Skeletal muscle cell (primary cell): ENCODE results near the gene MTA1.

Source experiments
- DNase-seq: peaks from one replicate; pipeline ENCODE4 v3.0.0-alpha.2; 2010; ENCODE audit warnings: low read depth
- H3K4me3 ChIP-seq: 2 replicates; pipeline ENCODE4 v1.5.1; 2011; ENCODE audit warnings: low read depth, mild to moderate bottlenecking, control low read depth, low read length, moderate library complexity

Gene MTA1

GRCh38 chr14:105400016-105400415 is 19.6 kb upstream of the MTA1 start:
- no peak for DNase-seq
- no peak overlapping the region for H3K4me3 ChIP-seq

- no peak for DNase-seq
- no peak overlapping the region for H3K4me3 ChIP-seq
Observed at GRCh38 chr14:105401699-105402098, 17.9 kb upstream of the MTA1 start.

- no peak overlapping the region for H3K4me3 ChIP-seq
Observed at GRCh38 chr14:105408592-105408991, 11.0 kb upstream of the MTA1 start.

DNA sequence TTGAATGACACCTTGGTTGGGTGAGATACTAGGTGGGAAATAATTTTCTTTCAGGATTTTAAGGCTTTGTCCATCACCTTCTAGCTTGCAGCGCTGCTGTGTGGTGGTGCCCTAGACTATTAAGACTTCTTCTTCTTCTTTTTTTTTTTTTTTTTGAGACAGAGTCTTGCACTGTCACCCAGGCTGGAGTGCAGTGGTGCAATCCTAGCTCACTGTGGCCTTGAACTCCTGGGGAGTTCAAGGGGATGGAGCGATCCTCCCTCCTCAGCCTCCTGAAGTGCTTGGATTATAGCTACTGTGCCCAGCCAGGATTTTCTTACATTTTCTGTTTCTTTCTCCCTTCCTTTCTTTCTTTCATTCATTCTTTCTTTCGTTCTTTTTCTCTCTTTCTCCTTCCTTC is 10.3 kb upstream of the MTA1 start:
- no peak overlapping the region for H3K4me3 ChIP-seq
- no peak for DNase-seq

More at GRCh38 chr14:105408592-105408991, 11.0 kb upstream of the MTA1 start:
- DNase-seq = no peak

GRCh38 chr14:105410642-105411016 is 9.0 kb upstream of the MTA1 start:
- DNase-seq = no peak
- peak overlapping the region; percentile 43 for H3K4me3 ChIP-seq

DNA sequence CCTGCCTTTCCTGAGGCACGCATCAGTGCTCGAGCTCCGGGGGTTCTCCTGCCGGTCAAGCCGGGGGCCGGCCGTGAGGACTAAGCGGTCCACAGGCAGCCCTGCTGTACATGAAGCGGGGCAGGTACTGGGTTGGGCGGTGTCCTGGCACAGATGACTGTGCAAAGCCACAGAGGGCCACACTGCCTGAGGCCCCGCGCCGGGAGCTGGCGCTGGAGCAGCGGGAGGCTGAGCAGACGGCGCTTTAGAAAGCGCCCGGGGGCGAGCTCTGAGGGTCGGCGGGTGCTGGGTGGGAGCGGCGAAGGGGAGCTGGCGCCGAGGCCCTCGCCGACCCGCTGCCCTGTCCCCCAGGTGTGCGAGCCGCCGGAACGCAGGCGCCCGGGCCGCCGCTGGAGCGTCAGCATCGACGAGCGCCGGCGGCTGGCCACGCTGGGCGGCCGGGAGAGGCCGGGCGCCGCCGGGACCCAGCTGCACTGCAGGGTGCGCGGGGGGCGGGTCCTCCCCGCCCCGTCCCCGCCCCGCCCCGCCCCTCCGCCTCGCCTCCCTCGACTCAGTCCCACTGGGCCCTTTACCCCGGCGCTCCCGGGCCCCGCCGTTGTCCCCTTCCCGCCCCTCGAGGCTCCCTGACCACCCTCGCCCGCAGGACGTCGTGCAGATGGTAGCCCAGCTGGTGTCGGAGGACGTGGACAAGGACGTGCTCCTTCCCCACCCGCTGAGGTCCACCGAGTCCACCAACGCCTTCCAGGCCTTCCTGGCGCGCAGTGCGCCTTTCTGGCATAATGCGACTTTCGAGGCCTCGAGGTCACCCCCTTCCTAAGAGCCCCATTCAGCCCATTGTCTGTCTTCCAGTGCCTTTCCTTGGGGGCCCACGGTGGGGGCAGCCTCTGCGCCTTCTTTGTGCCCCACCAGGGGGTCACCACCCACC is 8.3 kb upstream of the MTA1 start:
- H3K4me3 ChIP-seq = peak overlapping the region; percentile 43
- DNase-seq = no peak

DNA sequence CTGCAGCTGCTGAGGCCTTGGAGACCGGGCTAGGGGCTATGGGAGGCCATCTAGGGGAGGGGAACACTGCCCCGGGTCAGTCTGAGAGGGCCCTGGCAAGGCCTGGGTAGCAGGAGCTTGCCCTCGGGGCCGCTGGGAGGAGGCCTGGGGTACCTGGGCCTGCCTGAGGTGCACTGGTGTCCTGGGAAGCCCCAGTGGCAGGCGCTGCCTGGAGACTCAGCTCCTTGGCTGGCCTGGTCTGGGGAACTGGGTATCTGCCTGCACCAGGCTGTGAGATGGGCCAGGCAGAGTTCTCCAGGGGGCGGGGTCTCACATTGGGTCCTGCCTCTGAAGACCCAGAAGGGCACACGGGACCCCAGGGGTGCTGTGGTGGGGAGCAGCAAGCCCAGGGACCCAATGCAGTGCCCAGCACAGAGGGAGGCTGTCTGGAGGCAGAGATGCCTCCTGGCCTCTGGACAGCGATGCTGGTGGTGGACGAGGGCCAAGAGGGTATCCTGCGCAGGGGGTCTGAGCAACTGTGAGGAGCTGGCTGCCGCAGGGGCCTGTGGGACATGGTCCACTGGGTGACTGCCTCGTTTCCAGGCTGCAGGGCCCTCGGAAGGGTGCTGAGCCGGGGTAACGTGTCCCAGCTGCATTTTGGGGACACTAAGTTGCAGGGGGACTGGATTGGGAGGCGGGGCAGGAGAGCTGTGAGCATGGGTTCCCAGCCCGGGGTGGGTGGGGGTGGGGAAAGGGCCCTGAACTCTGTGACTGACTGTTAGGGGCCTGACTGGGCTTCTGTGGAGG is 7.4 kb upstream of the MTA1 start:
- H3K4me3 ChIP-seq = no peak overlapping the region
- DNase-seq = no peak

- DNase-seq = no peak
- no peak overlapping the region for H3K4me3 ChIP-seq
Observed at GRCh38 chr14:105412771-105413543, 6.7 kb upstream of the MTA1 start.

- no peak overlapping the region for H3K4me3 ChIP-seq
Observed at GRCh38 chr14:105413544-105413886, 6.1 kb upstream of the MTA1 start.

DNA sequence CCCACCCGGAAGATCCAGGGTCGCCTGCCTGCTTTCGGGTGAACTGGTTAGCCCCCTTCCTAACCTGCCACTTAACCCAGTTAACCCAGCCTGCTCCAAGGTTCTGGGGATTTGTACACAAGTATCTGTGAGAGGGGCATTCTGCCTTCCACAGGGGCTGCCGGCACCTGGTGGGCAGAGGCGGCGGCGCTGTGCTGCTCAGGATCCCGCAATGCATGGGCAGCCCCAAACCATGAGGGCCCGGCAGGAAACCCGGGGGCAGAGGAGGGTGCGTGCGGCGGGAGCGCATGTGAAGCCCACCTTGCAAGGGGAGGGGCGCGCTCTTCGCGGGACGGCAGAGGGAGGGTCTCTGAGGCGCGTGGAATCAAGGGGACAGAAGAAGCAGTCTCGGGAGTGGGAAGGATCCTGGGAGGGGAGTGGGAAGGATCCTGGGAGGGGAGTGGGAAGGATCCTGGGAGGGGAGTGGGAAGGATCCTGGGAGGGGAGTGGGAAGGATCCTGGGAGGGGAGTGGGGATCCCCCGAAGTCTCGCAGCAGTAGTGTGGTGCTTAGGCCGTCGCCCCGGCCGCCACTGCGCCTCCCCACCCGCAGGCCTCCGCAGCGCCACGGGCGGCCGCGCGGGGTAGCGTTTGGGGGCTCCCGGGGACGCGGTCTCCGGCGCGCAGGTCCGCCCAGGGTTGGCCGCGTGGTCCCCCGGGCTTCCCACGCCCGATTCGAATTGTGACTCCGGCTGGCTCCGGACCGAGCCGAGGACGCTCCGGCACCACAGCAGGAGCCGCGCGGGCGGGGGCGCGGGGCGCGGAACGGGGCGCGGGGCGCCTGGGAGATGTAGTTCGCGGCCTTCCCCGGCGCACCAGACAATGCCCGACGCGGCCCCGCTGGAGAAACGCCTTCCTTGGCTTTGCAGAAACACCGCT is 4.9 kb upstream of the MTA1 start:
- peak overlapping the region; percentile 46 for H3K4me3 ChIP-seq
- peak; percentile 23 for DNase-seq

More at GRCh38 chr14:105413544-105413886, 6.1 kb upstream of the MTA1 start:
- DNase-seq = no peak

- H3K4me3 ChIP-seq = peak overlapping the region; percentile 46
- no peak for DNase-seq
Observed at GRCh38 chr14:105415481-105416428, 3.9 kb upstream of the MTA1 start.

DNA sequence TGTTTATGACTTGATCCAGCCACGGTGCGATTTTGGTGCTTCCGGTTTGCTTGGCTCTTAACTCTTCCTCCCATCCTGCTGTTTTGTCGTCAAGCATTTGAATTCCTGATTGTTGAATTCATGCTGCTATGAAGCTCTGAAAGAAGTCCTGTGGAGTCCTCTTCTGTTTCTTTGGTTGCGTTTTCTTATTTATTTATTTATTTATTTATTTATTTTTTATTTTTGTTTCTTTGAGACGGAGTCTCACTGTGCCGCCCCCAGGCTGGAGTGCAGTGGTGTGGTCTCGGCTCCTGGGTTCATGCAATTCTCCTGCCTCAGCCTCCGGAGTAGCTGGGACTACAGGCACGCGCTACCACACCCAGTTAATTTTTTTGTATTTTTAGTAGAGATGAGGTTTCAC is 3.0 kb upstream of the MTA1 start:
- no peak overlapping the region for H3K4me3 ChIP-seq
- no peak for DNase-seq

- H3K4me3 ChIP-seq = no peak overlapping the region
- DNase-seq = no peak
Observed at GRCh38 chr14:105417690-105418121, 1.9 kb upstream of the MTA1 start.

DNA sequence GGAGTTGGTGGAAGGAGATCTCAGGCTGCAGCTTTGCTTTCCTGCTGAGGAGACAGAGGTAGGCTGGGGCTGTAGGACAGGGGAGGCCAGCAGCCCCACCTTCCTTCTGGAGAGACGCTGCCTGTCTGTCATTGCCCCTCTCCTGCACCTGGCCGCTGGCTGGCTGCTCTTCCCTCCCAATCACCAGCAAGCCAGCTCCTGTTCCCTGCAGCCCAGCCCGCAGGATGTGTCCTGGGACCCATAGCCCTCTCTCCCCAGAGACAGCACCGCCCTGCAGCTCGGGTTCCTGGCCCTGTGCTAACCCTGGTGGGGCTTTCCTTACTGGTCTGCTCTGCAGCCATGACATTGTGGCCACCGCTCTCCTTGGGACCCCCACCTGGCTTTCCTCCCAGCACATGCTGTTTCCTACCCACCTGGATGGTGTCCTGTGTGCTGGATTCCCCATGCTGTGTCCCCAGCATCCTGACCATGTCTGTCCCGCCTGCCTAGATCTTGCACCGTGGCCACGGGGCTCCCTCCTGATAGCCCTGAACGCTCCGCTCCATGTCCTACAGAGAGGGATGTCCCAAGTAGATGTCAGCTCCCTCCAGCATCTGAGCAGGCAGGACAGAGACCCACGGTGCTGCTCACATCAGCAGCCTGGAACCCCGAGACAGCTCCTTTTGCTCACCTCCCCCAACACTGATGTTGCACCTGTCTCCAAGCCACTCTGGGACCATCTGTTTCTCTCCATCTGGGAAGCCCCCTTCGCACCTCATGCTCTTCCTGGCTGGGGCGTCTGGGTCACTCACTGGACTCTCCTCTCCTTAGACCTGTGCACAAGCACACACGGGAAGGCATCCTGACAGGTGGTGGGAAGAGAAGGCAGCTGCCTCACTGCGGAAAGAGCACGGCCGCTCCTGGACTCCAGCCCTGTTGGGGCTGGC is 1.1 kb upstream of the MTA1 start:
- no peak for DNase-seq
- H3K4me3 ChIP-seq = peak overlapping the region; percentile 73

GRCh38 chr14:105420101-105420973 is 710 bp downstream of the MTA1 start:
- peak overlapping the region; percentile 83 for H3K4me3 ChIP-seq
- DNase-seq = no peak
